ENCODE results near the gene CD93.

Gene CD93

DNA sequence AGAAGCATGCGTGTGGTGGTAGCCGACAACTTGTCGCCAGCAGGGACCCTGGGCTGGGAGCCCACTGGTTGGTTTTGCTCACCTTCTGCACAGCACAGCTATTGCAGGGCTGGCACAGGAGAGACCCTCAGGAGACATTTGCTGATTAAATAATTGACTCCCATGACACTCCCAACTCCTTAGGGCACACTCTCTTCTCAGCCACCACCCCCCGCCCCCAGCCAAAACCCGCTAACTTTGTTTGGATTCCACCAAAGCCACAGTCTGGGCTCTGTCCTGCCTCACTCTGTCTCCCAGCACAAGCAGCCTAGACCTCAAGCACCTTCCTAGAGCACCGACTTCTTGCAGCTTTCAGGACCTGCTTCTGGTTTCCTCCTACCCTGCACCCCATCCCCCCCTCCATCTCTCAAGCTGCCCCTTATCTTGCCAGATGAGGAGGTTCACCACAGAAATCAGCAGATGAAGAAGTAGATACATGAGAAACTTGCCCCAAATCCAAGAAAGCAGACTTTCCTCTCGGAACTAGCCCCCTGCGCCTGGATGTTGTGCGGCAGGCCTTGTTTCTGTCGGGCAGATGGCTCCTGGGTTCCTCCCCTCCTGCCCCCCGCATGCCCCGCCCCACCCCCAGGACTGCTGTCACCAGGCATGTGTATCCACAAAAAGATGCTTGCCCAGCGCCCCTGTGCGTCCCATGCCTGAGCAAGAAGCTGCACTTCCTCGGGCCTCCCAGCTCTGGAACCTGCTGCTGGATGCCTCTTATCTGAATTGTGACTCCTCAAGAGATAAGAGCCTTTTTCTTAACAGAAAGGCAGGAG is 35.0 kb upstream of the CD93 start:
- no peak for DNase-seq

DNA sequence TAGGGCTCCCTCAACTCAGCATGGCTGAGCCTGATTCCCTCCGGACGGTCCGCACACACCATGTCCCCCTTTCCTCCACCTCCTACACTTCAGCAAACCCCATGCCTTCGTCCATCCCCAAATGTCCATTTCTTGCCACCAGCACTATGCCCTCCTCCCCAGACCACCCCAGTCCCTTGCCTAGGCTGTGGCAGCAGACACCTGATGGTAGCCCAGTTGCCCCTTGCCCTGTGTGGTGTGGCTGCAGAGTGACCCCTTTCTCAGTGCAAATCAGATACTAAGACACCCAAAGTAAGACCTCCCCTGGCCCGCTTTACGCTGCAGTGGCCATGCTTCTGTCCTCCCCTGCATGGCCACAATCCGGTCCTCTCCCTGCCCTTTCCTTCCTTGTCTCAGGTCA is 34.1 kb upstream of the CD93 start:
- DNase-seq: no peak

DNA sequence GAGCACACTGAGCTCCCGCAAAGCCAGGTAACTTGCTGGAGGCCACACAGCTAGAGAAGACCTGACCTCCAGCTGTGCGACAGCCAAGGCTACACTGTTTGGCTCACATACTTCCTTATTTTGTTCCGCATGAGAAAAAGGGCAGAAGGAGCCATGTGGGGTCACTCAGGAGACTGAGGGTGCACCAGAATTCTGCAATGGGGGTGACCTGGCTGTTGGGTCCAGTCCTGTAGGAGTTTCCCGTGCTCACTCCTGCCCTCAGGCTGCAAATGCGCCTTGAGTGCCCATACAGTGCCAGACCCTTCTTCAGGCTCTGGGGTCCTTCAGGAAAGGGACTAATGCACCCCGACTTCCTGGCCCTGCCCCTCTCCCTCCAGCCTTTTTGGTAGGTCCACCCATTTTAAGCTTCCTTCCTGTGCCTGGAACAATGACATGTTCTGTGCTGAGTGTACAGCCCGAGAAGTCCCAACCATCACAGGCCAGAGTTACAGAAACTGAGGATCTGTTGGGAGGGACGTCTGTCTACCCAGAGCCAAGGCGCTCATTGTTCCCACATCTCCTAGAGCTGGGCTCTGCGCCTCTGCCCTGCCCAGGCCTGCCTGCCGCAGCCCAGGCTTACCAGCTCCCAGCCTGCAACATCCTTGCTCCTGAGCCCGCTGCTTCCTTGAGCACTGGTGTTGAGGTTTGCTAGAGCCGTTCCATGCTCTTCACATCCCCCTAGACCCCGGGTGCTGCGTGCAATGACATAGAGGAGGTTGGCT is 33.5 kb upstream of the CD93 start:
- no peak for DNase-seq

DNA sequence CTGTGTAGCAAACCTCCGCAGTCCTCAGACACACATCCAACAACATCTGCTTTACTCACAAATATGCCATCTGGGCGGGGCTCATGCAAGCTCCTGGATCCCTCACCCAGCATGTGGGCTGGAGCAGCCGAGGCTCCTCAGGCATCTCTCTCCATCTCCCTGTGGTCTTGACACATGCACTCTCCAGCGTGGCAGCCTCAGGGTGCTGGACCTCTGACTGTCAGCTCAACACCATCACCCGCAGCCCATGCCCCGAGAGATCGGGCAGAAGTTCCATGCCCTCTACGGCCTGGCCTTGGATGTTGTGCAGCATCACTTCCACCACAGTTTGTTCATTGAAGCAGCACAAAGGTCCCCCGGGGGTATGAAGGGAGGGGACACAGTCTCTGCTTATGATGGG is 32.6 kb upstream of the CD93 start:
- DNase-seq: no peak

DNA sequence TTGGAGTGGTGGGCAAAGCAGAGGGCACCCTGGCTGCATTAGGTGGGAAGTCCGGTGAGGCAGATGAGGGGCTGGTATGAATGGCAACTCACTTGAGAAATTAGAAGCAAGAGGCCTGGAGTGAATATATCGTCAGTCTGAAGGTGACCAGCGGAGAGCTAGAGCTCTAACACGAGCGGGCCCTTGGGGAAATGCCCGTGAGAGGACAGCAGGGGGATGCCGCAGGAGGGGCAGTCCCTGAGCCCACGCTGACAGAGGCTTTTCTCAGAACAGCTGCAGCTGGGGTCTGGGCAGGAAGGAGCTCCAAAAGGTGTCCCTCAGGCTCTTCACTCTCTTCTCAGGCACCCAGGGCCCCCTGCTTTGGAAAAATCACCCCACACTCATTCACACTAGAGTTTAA is 32.0 kb upstream of the CD93 start:
- DNase-seq: no peak

DNA sequence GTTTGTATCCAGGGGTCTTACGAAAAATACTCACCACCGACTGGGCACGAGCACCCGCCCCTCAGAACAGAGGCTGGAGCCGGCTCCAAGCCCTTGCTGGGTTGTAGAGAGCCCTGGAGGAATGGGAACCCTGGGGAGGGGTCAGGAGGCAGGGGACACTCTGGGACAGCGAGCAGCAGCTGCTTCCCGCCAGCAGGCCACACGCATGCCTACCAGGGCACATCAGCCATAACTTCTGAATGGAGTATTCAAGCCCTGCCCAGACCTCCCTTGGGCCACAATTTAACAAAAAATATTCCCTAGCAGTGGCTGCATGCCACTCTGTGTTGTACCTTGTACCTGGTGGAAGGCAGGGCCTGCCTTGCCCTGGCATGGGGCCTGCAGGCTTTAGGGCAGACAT is 31.6 kb upstream of the CD93 start:
- DNase-seq: no peak

DNA sequence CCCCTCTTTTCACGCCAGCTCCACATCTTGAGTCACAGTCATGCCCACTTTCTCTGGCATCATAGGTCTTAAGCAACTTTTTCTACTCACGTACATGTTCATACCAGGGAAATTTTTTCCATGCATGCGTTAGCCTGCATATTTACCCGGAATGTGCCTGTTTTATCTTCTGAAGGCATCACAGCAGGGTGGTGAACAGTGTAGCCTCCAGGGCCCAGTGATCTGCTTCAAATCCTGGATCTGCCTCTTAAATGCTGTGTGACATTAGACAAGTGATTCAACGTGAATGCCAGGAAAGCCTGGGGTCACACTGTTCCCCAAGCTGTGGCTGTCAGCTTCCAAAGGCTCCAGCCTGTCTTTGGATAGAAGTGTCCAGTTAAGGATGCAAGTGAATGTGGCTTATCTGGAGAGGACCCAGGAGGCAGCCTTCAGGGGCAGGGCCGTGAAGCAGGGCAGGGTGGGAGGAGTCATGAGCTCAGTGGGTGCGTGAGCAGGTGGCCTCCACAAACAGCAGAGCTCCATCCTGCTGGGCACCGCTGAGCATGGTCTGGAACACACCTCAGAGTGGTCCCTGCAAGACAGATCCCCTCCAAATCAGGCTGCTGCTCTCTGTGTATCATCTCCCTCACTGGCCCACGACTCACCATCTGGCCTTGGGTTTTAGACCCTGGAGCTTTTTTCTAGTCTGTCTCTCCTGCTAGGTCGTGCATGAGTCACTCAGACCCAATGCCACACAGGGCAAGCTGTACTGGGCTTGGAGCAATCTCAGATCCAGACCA is 30.4 kb upstream of the CD93 start:
- no peak for DNase-seq

DNA sequence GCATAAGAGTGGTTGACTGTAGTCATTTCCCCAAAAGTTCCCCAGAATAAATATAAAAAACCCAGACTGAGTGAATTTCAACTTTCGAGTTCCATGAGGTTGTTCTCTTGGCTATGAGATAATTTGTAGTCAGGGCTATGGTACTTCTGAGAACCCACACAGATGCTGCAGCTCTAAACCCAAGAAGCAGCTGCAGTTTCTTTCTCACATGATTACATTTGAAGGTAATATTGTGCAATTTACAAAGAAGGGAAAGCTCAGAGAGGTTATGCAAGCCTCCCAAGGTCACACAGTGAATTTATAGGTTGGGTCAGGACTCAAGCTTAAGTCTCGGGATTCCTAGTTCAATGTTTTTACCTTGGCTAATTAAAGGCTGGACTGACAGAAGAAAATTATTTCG is 29.7 kb upstream of the CD93 start:
- no peak for DNase-seq

DNA sequence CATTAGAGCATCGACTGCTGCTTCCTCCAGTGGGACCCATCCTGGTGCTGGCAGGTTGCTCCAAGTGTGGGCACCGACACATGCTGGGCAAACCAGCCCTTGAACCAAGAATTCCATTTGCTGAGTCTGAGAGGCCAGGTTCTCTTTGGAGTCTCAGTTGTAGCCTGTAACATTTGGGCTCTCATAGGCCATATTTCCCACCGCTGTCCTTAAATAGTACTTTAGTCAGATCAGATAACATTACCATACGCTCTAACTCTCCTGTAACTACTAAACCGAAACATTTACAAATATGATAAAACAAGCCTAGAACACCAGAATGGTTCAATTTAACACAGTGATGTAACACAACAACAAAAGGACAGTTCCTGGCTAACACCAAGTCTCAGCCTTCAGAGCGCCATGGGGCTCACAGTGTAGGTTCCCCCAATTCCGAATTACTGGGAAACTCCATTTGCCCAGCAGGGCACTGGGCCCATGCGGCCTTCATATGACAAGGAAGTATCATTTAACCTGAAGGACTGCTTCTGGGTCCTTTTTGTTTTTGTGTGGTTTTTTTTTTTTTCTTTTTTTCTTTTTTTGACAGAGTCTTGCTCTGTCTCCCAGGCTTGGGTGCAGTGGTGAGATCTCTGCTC is 28.4 kb upstream of the CD93 start:
- no peak for DNase-seq

DNA sequence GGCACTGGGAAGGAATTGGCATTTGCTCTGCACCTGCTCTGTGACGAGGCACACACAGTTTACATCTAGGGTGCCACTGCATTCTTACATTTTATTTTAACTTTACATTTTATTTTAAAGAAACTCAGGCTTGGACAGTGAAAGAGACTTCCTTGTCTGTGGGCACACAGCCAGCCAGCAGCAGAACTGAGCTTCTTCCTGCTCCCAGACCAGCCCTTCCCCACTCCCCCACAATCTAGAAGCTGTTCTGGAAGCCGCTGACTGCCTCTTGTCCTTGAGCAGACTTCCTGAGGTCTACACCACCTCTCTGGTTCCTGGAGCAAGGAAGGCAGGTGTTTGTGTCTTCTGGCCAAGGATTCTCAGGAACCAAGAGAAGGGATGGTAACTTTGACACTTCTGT is 27.9 kb upstream of the CD93 start:
- no peak for DNase-seq

DNA sequence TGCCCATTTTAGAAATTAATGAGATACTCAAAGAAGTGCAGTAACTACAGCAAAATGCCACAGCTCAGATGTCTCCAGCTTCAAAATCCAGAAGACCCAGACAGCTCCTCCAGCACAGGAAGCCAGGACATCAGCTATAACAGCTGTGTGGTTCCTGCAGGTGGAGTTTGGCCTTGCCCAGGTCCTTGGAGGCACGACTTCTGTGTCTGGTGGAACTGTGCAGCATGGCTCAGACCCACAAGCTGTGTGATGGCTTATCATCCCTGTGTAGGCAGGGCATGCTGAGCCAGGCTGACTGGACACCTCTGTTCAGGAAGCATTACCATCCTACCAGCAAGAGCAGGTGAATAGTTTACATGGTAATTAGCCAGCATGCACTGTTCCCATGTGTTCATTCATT is 26.5 kb upstream of the CD93 start:
- DNase-seq: no peak

DNA sequence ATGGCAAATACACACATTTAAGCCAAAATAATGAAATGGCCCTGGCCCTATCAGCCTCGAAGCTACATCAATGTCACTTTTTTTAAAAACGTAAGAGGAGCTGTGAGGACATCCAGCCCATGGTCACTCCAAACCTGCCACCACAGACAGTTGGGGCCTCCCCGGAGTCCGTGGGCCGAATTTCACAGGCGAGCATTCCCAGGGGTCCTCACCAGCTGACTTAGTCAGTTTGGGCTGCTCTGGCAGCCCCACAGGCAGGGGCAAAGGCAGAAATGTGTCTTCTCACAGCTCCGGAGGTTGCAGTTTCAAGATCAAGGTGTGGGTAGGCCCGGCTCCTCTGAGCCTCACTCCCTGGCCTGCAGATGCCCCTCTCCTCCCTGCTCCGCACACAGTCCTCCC is 25.8 kb upstream of the CD93 start:
- no peak for DNase-seq

DNA sequence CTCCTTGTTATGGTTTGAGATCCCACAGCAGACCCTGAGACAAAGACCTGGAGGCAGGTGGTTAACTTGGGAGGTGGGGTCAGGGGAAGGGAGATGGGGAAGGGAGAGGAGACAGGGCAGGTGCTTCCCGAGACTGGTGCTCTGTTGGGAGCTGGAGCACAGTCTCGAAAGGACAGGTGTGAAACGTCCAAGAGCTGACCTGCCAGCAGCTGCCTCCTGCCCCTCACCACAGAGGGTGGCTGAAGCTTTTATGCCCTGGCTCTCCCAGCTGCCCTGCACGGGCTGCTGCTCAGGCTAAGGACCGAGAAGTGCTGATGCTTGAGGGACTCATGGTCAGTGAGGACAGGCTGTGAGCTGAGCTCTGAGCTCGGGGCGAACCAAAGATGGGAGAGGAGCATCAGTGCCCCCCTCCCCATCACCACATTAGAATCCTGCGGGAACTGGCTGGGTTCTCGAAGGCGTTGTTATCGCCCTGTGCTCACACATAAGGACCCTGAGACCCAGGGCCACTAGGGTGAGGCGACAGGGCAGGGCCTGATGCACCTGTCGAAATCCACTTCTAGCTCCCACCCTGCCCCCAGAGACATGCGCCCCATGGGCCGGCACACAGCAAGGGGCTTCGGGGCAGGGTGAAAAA is 25.3 kb upstream of the CD93 start:
- no peak for DNase-seq

DNA sequence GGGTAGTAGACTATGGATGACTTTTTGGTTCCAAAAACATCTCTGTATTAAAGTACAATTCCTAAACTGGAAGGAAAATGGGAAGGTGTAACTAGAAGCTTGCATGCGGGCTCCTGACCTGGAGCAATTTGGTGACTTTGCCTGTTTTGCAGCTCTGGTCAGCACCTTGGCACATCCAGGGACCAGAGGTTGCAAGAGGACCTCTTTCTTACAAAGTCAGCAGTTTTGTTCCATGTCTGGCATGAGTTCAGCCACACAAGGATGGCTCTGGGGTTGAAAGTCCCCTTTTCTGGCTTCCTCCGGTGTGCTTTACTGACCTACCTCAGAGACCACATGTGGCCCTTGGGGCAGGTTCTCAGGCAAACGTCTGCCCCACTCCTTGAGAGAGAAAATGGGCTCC is 22.7 kb upstream of the CD93 start:
- DNase-seq: no peak

DNA sequence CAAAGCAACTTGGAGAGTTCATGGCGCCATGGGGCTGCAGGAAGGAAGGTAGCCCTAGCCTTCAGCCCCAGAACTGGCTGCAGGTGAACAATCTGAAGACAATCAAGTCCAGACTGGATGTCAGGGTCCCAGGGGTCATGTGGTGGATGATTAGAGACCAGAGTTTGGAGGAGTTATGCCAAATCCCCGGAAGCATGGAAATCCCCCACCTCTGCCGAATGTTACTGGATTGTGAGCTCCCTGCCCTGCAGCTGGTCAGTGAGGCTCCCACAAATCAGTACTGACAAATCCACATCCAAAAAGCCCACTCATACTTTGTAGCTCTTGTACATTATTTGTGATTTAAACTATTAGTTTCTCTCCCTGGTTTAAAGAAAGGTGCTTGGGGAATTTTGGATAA is 21.3 kb upstream of the CD93 start:
- no peak for DNase-seq

DNA sequence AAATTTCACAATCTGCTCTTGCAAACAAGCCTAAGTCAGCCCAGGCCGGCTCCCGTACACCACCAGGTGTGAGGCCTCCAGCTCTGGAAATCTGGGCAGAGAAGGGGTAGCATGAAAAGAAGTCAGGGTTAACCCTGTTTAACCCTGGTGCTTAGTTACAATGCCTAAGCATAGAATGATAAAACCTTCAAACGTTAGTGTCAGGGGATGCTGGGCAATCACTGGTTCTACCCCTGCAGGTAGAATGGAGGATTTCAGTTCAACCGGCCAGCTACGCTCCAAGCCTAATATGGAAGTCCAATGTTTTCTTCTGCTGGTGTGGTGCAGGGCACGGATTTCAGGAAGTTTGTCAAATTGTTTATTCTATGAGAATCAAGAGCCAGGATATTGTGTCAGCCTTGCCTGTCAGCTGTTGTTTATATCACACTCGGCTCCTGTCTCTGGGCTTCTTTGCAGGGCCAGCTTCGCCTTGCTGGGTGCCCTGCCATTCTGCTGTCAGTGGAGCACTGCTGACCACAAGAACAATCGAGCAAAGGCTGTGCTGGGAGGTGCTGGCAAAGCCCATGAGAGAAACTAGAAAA is 20.2 kb upstream of the CD93 start:
- DNase-seq: no peak

DNA sequence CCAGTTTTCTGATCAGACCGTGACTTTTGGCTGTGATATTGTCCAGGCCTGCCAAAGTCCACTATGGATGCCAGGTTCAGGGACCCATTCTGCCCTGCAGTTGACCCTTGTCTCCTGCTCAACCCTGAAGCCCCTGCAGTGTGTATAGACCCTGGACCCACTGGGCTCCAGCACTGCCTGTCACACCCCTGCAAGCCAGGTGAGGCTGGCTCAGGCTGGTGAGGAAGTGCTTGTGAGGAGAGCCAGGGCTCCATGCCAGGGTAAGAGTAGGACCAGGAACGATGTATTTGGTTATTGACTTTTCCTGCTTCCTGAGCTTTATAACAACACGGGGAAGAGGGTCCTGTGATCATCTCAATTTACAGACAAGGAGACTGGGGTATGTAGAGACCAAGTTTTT is 19.1 kb upstream of the CD93 start:
- no peak for DNase-seq

DNA sequence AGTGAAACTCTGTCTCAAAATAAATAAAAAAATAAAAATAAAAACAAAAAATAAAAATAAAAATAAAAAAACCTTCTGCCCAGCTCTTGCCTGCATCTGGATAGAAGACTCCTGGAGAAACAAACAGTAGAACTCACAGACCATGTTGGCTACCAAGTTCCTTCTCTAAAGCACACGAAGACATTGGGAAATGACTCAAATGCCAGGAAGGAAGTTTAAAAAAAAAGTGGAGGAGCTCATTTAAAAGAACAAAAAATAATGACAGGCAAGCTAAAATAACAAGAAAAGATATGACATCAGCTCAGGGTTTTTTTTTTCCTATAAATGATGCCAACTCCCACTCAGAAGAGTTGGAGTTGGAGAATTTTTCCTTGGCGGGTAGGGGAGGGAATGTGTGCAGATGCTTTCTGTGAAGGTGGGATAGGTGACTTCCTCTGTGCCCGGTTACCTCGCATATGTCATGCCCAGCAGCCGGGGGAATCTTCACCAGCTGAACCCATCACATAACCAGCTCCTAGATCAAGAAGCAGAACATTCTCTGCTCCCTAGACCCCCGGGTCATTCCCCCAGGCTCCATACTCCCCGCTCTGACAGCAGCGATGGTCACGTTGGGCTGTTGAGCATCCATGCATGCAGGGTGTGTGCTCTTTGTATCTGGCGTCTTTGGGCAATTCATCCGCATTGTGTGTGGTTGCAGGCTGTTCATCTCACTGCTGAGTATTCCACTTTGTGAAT is 17.3 kb upstream of the CD93 start:
- DNase-seq: no peak

DNA sequence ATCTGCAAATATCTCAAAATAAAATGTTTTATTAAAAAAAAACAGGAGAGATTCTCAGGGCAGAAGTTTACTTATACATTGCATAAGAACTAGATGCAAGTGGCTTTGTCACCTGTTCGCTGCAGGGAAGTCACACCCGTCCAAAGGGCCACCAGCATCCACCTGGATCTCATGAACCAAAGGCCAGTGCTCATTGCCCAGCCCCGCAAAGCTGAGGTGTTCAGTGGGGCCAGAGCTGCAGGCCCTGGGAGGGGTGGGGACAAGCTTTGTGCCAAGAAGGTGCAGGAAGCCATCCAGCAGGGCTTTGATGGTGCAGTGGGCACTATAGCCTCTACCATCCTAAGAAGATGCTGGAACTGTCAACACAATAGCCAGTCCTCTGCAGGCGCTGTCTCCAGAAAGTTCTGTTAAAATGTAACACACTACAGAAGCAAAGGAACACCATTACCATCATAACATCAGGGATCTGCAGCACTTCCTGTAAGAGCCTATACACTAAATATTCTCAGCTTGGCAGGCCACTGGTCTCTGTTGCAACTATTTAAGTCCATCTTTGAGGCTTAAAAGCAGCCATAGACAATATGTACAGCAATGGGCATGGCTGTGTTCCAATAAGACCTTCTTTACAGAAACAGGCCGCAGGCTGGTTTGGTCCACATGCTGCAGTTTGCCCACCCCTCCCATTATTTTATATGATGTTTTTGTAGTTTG is 15.7 kb upstream of the CD93 start:
- no peak for DNase-seq

DNA sequence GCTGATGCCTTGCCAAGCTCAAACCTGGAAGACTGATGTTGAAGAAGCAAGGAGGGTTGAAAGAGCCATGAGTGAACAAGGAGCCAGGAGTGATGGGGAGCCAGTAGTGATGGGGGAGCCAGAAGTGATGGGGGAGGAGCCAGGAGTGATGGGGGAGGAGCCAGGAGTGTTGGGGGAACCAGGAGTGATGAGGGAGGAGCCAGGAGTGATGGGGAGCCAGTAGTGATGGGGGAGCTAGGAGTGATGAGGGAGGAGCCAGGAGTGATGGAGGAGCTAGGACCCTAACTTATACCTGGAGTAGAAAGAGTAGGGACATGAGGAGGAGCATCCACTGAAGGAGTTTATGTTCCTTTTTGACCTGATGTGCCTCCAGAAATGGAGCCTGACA is 14.6 kb upstream of the CD93 start:
- DNase-seq: no peak

Measured in activated CD4-positive, alpha-beta T cell treated with anti-CD3 and anti-CD28 coated beads for 1 hour (primary cell).